GM12878 (cell line): Measurements from ENCODE around the gene CD93. TPM values are rescaled to one million over a fixed set of nuclear protein-coding genes. Genes with fewer than 3 reads are reported as not detected.

Source experiments
- ATAC-seq: fragments of 200-7000 bp; cut with Tn5 transposase; 3 replicates; pipeline ENCODE4 v1.9.1; 2020; ENCODE audit warnings: mild to moderate bottlenecking, moderate library complexity
- BruUV-seq: library from RNA; stranded (reverse); fragments of 400-500 nt; replicated peaks from 2 replicates; lab custom pipeline; 2021; lab: Mats Ljungman, UMichigan
- CTCF ChIA-PET: fragments of 300-600 bp; sonication (Branson Sonifier 250); formaldehyde crosslinking; extraction: SDS; loops from one replicate; lab custom pipeline; 2021; ENCODE audit warnings: inconsistent platforms; lab: Yijun Ruan, JAX
- POLR2A ChIA-PET: fragments of 350-600 bp; formaldehyde crosslinking; extraction: SDS; loops from one replicate; lab custom pipeline; 2021; ENCODE audit warnings: inconsistent platforms; lab: Charles Lee
- RAD21 ChIA-PET: fragments of 300-600 bp; sonication (Branson Sonifier 250); formaldehyde crosslinking; loops from one replicate; lab custom pipeline; 2023; ENCODE audit warnings: antibody characterized with exemption; ENCODE audit not compliant: unreplicated experiment; lab: Charles Lee
- SMC1A ChIA-PET: fragments of 300-600 bp; sonication (Branson Sonifier 250); formaldehyde crosslinking; loops from one replicate; lab custom pipeline; 2023; ENCODE audit not compliant: unreplicated experiment, uncharacterized antibody; lab: Charles Lee
- DNase-seq: peaks from one replicate; pipeline ENCODE4 v3.0.0-alpha.2; 2011; ENCODE audit warnings: low read depth, low spot score
- FAIRE-seq: peaks from 3 replicates; lab custom pipeline; 2011; peaks lifted over from hg19 to GRCh38; lab: Jason Lieb, UNC
- H2AFZ ChIP-seq: 2 replicates; pipeline ENCODE4 v1.6.0; 2011; ENCODE audit warnings: low read depth, low read length, control low read depth; ENCODE audit not compliant: control insufficient read depth
- H3K27ac ChIP-seq: 2 replicates; pipeline ENCODE4 v1.5.1; 2011; ENCODE audit warnings: control low read depth; ENCODE audit not compliant: control insufficient read depth, insufficient read depth
- H3K27me3 ChIP-seq, 2 experiments: replicated peaks in 1 of 2; 2 replicates each; pipeline versions ENCODE4 v1.6.0 to v1.6.1; 2011; ENCODE audit warnings: low read length in 1 of 2; ENCODE audit not compliant: control insufficient read depth in 2 of 2, insufficient read depth in 2 of 2
- H3K36me3 ChIP-seq, 2 experiments: 2 replicates each; pipeline ENCODE4 v1.5.1; 2011; ENCODE audit warnings: low read length in 1 of 2; ENCODE audit not compliant: control insufficient read depth in 2 of 2, insufficient read depth in 2 of 2
- H3K4me1 ChIP-seq: 2 replicates; pipeline ENCODE4 v1.6.1; 2011; ENCODE audit warnings: mild to moderate bottlenecking, low read length, moderate library complexity, mixed read lengths; ENCODE audit not compliant: control insufficient read depth, insufficient read depth
- H3K4me2 ChIP-seq: 2 replicates; pipeline ENCODE4 v1.6.0; 2011; ENCODE audit warnings: control low read depth; ENCODE audit not compliant: control insufficient read depth, insufficient read depth
- H3K4me3 ChIP-seq: fragments of 200-600 bp; sonication (generic); 2 replicates; pipeline ENCODE4 v1.5.1; 2016
- H3K79me2 ChIP-seq: 2 replicates; pipeline ENCODE4 v1.6.0; 2011; ENCODE audit warnings: low read length; ENCODE audit not compliant: control insufficient read depth, insufficient read depth
- H3K9ac ChIP-seq: 2 replicates; pipeline ENCODE4 v1.8.0; 2011; ENCODE audit warnings: low read length, control low read depth, mixed read lengths; ENCODE audit not compliant: control insufficient read depth, insufficient read depth
- H3K9me3 ChIP-seq: replicated peaks from 3 replicates; pipeline ENCODE4 v1.5.1; 2011; ENCODE audit warnings: mild to moderate bottlenecking, low read length; ENCODE audit not compliant: control insufficient read depth, insufficient read depth
- H4K20me1 ChIP-seq: 2 replicates; pipeline ENCODE4 v1.6.0; 2011; ENCODE audit not compliant: control insufficient read depth, insufficient read depth
- CHD2 ChIP-seq: IDR thresholded peaks from 2 replicates; pipeline ENCODE4 v1.6.1; 2011; ENCODE audit warnings: low read depth, low read length, improper control_type of control experiment, borderline replicate concordance
- DPF2 ChIP-seq: fragments of 450-650 bp; IDR thresholded peaks from 2 replicates; pipeline ENCODE4 v1.6.1; 2017; ENCODE audit warnings: mild to moderate bottlenecking
- FOXM1 ChIP-seq: IDR thresholded peaks from 2 replicates; pipeline ENCODE4 v1.6.1; 2012; ENCODE audit warnings: low read depth, mild to moderate bottlenecking, inconsistent platforms, low read length, moderate library complexity
- JUND ChIP-seq: IDR thresholded peaks from 2 replicates; pipeline ENCODE4 v1.6.1; 2012; ENCODE audit warnings: low read depth, mild to moderate bottlenecking, low read length, improper control_type of control experiment, moderate library complexity
- POLR2AphosphoS2 ChIP-seq: IDR thresholded peaks from 2 replicates; pipeline ENCODE4 v1.6.1; 2011; ENCODE audit warnings: low read depth, mild to moderate bottlenecking, low read length, improper control_type of control experiment, moderate library complexity
- SIN3A ChIP-seq: IDR thresholded peaks from 2 replicates; pipeline ENCODE4 v1.6.1; 2012; ENCODE audit warnings: low read depth, low read length, improper control_type of control experiment
- SPI1 ChIP-seq: IDR thresholded peaks from 2 replicates; pipeline ENCODE4 v1.6.1; 2011; ENCODE audit warnings: low read depth, mild to moderate bottlenecking, low read length, moderate library complexity, borderline replicate concordance; ENCODE audit not compliant: insufficient read depth
- SREBF1 ChIP-seq: IDR thresholded peaks from 2 replicates; pipeline ENCODE4 v1.6.1; 2012; ENCODE audit warnings: mild to moderate bottlenecking, low read length
- STAT1 ChIP-seq: fragments of 450-650 bp; conservative IDR thresholded peaks from 2 replicates; pipeline ENCODE4 v1.6.1; 2014; ENCODE audit warnings: antibody characterized with exemption, mild to moderate bottlenecking
- ZZZ3 ChIP-seq: IDR thresholded peaks from 2 replicates; pipeline ENCODE4 v1.6.1; 2011; ENCODE audit warnings: low read depth; ENCODE audit not compliant: control insufficient read depth, insufficient read length
- WGBS: methylation state at CpG from one replicate; pipeline ENCODE4 v1.1.6; 2016; ENCODE audit warnings: low lambda C conversion rate; ENCODE audit not compliant: insufficient replicate concordance, insufficient coverage; ENCODE audit errors: missing lambda C conversion rate; 5-methylcytosine and 5-hydroxymethylcytosine counted together
- in situ Hi-C: fragments of 300-500 bp; cut with MboI; formaldehyde crosslinking; loops from 9 replicates; pipeline ENCODE4 v1.14.3; 2018; ENCODE audit warnings: mixed read lengths
- intact Hi-C: fragments of 100-400 bp; cut with micrococcal nuclease; formaldehyde crosslinking; loops from one replicate; pipeline ENCODE4 v1.14.2; 2022; ENCODE audit not compliant: unreplicated experiment
- polyA plus RNA-seq, 11 experiments: library from polyadenylated mRNA; depleted of rRNA in 4 of 11; unstranded in 6 of 11; stranded (reverse) in 5 of 11; fragments of >200 nt; fragmentation: Nextera tagmentation in 4 of 11; fragmentation: Illumina TruSeq in 1 of 11; extraction: Ambion mirVana in 4 of 11; extraction: Trizol in 1 of 11; gene quantifications; 1 replicate in 1 of 11; 2 replicates in 10 of 11; pipeline versions ENCODE4 v1.2.1 to v1.2.3, GENCODE V29; 2011 to 2016; ENCODE audit warnings: inconsistent platforms in 2 of 11, missing spikeins in 2 of 11, low read depth in 1 of 11
- total RNA-seq, 4 experiments: library from RNA; depleted of rRNA in 3 of 4; stranded (reverse); fragments of >200 nt in 3 of 4; fragmentation: Illumina TruSeq in 1 of 4; extraction: Trizol in 1 of 4; gene quantifications; 2 replicates each; pipeline versions ENCODE4 v1.2.1 to v1.2.3, GENCODE V29; 2013 to 2021
- TF ChIP-seq, protein P1 (sequence below): fragments of 450-650 bp; IDR thresholded peaks from 2 replicates; pipeline ENCODE4 v1.6.1; 2016; ENCODE audit warnings: mild to moderate bottlenecking

CD93 gene
- total and polyA plus RNA-seq, 10 of the 15 experiments (the other 5 are each of a cell fraction or from before 2014, with no cell fraction given): 0.20 to 2.7 (median 0.92) TPM

DNA sequence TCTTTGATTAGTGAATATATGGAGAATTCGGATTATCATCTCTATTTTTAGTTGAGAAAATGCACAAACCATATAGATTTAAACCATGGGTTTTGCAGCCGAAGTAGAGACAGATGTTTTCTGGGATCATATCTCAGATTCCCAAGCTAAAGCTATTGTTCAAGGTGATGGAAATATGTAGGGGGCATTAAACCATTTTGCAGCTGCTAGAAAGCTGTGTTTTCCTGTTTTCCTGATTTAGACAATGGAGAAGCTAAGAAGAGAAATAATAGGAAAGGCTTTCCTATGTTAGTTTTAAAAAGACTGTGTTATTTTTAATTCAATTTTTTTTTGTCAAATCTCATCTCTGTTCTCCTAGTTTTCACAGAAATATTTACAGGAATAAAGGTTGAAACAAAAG lies 6.2 kb downstream of the CD93 start:
- ChIA-PET CTCF (interaction anchor here (0.6 to 2.6 kb wide), 19 partner anchors 11 to 388 kb away, joined by 3 to 19 read pairs (median 5); no protein-coding TSS in a partner anchor), SMC1A (interaction anchor here (0.9 to 1.9 kb wide), 10 partner anchors 11 to 387 kb away, joined by 3 to 9 read pairs (median 4); no protein-coding TSS in a partner anchor), POLR2A (no interaction called here), RAD21 (interaction anchor here (0.7 to 1.8 kb wide), 7 partner anchors 12 to 367 kb away, joined by 3 to 8 read pairs (median 4); no protein-coding TSS in a partner anchor)
- Histone ChIP-seq H3K27ac (no peak overlapping the region), H3K9me3 (no peaks in the 10 kb centered on the region), H3K4me2 (no peak overlapping the region), H3K27me3 (peaks cover 0 to 3% of the 10 kb centered on the region in 2 experiments; a peak in 1 of 4 replicates), H3K36me3 (no peaks in the 10 kb centered on the region), H3K4me3 (no peak overlapping the region), H3K4me1 (no peaks in the 10 kb centered on the region), H3K79me2 (no peaks in the 10 kb centered on the region), H4K20me1 (no peaks in the 10 kb centered on the region), H2AFZ (no peak overlapping the region), H3K9ac (no peak overlapping the region)
- BruUV-seq: no TSS peak
- in situ Hi-C loops (no loop called here), intact Hi-C loops (no loop called here)
- TF ChIP-seq, protein P1, sequence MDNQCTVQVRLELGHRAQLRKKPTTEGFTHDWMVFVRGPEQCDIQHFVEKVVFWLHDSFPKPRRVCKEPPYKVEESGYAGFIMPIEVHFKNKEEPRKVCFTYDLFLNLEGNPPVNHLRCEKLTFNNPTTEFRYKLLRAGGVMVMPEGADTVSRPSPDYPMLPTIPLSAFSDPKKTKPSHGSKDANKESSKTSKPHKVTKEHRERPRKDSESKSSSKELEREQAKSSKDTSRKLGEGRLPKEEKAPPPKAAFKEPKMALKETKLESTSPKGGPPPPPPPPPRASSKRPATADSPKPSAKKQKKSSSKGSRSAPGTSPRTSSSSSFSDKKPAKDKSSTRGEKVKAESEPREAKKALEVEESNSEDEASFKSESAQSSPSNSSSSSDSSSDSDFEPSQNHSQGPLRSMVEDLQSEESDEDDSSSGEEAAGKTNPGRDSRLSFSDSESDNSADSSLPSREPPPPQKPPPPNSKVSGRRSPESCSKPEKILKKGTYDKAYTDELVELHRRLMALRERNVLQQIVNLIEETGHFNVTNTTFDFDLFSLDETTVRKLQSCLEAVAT: no peak
- no peak for TF ChIP-seq JUND
- no peak for TF ChIP-seq STAT1
- TF ChIP-seq CHD2: no peak
- no peak for TF ChIP-seq SPI1
- TF ChIP-seq POLR2AphosphoS2: no peak
- TF ChIP-seq SREBF1: no peak
- TF ChIP-seq DPF2: no peak
- no peak for TF ChIP-seq SIN3A
- TF ChIP-seq ZZZ3: no peak
- no peak for TF ChIP-seq FOXM1
- FAIRE-seq (no peak), DNase-seq (no peak), ATAC-seq (no peak)
- WGBS: 3% methylated on average over 2 of the region's 2 CpGs
